GM23248 (cell line): ENCODE data around the gene RASSF9. TPM values are rescaled to one million over a fixed set of nuclear protein-coding genes. Genes with fewer than 3 reads are reported as not detected.

Source experiments
- DNase-seq: peaks from one replicate; pipeline ENCODE4 v3.0.0-alpha.2; 2015
- H2AFZ ChIP-seq: fragments of 200-600 bp; sonication (generic); 2 replicates; pipeline ENCODE4 v1.6.1; 2016; ENCODE audit warnings: antibody characterized with exemption
- H3F3A ChIP-seq: fragments of 200-600 bp; sonication (generic); 2 replicates; pipeline ENCODE4 v1.6.1; 2016; ENCODE audit warnings: mild to moderate bottlenecking, antibody characterized with exemption, mixed run types; ENCODE audit not compliant: insufficient read depth
- H3K27ac ChIP-seq: fragments of 200-600 bp; sonication (generic); 2 replicates; pipeline ENCODE4 v1.5.1; 2016; ENCODE audit warnings: mild to moderate bottlenecking
- H3K27me3 ChIP-seq: fragments of 200-600 bp; sonication (generic); replicated peaks from 2 replicates; pipeline ENCODE4 v1.6.1; 2016; ENCODE audit warnings: mild to moderate bottlenecking; ENCODE audit not compliant: insufficient read depth
- H3K36me3 ChIP-seq: fragments of 200-600 bp; sonication (generic); 2 replicates; pipeline ENCODE4 v1.6.1; 2016; ENCODE audit warnings: low read depth, mild to moderate bottlenecking
- H3K4me1 ChIP-seq: fragments of 200-600 bp; sonication (generic); 2 replicates; pipeline ENCODE4 v1.6.1; 2016; ENCODE audit warnings: mild to moderate bottlenecking; ENCODE audit not compliant: insufficient read depth
- H3K4me2 ChIP-seq: fragments of 200-600 bp; sonication (generic); one replicate; pipeline ENCODE4 v1.6.1; 2016; ENCODE audit warnings: mild to moderate bottlenecking; ENCODE audit not compliant: unreplicated experiment
- H3K4me3 ChIP-seq: fragments of 200-600 bp; sonication (generic); 2 replicates; pipeline ENCODE4 v1.5.1; 2016; ENCODE audit warnings: mild to moderate bottlenecking
- H3K79me2 ChIP-seq: fragments of 200-600 bp; sonication (generic); 2 replicates; pipeline ENCODE4 v1.6.1; 2016; ENCODE audit warnings: mild to moderate bottlenecking; ENCODE audit not compliant: insufficient read depth
- H3K9ac ChIP-seq: fragments of 200-600 bp; sonication (generic); 2 replicates; pipeline ENCODE4 v1.6.1; 2016; ENCODE audit warnings: mild to moderate bottlenecking
- H3K9me2 ChIP-seq: fragments of 200-600 bp; sonication (generic); 2 replicates; pipeline ENCODE4 v1.6.1; 2016; ENCODE audit warnings: mixed run types, mild to moderate bottlenecking, moderate library complexity; ENCODE audit not compliant: insufficient read depth
- H3K9me3 ChIP-seq: fragments of 200-600 bp; sonication (generic); one replicate; pipeline ENCODE4 v1.6.1; 2017; ENCODE audit warnings: low read depth
- H4K20me1 ChIP-seq: fragments of 200-600 bp; sonication (generic); 2 replicates; pipeline ENCODE4 v1.6.0; 2016; ENCODE audit not compliant: insufficient read depth
- EZH2 ChIP-seq: fragments of 200-600 bp; sonication (generic); IDR thresholded peaks from 2 replicates; pipeline ENCODE4 v1.6.1; 2018; ENCODE audit warnings: antibody characterized with exemption, mild to moderate bottlenecking; ENCODE audit not compliant: insufficient read depth, poor library complexity, severe bottlenecking
- EZH2phosphoT487 ChIP-seq: fragments of 200-600 bp; sonication (generic); IDR thresholded peaks from 2 replicates; pipeline ENCODE4 v1.6.1; 2018; ENCODE audit warnings: antibody characterized with exemption, moderate library complexity, mild to moderate bottlenecking, low read depth; ENCODE audit not compliant: insufficient read depth
- WGBS, 2 experiments: methylation state at CpG; one replicate each; pipeline ENCODE4 v1.1.6; 2015 to 2017; ENCODE audit warnings: low lambda C conversion rate in 2 of 2, low coverage in 1 of 2; ENCODE audit errors: missing lambda C conversion rate in 2 of 2; 5-methylcytosine and 5-hydroxymethylcytosine counted together
- in situ Hi-C: fragments of 300-500 bp; cut with MboI; formaldehyde crosslinking; loops from 2 replicates; pipeline ENCODE4 v1.15.0; 2020
- polyA plus RNA-seq: library from polyadenylated mRNA; unstranded; fragments of >200 nt; fragmentation: Nextera tagmentation; extraction: Ambion mirVana; gene quantifications from 2 replicates; pipeline ENCODE4 v1.2.1, GENCODE V29; 2016
- total RNA-seq: library from RNA; depleted of rRNA; stranded (reverse); fragments of >200 nt; shearing (Covaris generic); gene quantifications from 2 replicates; pipeline ENCODE4 v1.2.3, GENCODE V29; 2014

The RASSF9 gene
- total and polyA plus RNA-seq, 2 experiments from 2014 or later: 0.86 to 1.5 TPM

GRCh38 chr12:85804663-85805062, 31.5 kb downstream of the RASSF9 start:
- Histone ChIP-seq H3K36me3 (no peaks in the 10 kb centered on the region), H3F3A (peaks cover 24% of the 10 kb centered on the region), H3K4me1 (peaks cover 38% of the 10 kb centered on the region), H3K27me3 (no peaks in the 10 kb centered on the region), H3K9ac (peak overlapping the region; percentile 40; the same call in 1 of the 2 replicates), H3K79me2 (no peaks in the 10 kb centered on the region), H4K20me1 (no peaks in the 10 kb centered on the region), H3K4me2 (peak overlapping the region; percentile 84), H3K27ac (peak overlapping the region; percentile 50), H2AFZ (peak overlapping the region; percentile 50), H3K9me2 (no peaks in the 10 kb centered on the region), H3K9me3 (no peaks in the 10 kb centered on the region), H3K4me3 (peak overlapping the region; percentile 61)
- TF ChIP-seq EZH2phosphoT487 (no peak), EZH2 (no peak)
- in situ Hi-C loops: no loop called here
- peak; percentile 76 for DNase-seq
- WGBS, 2 experiments: 7 to 8% methylated on average over 3 of the region's 3 CpGs

GRCh38 chr12:85803923-85804322, 32.3 kb downstream of the RASSF9 start:
- TF ChIP-seq EZH2 (no peak), EZH2phosphoT487 (no peak)
- Histone ChIP-seq H4K20me1 (no peaks in the 10 kb centered on the region), H3K9ac (no peak overlapping the region), H3K9me3 (no peaks in the 10 kb centered on the region), H3K27ac (peak overlapping the region; percentile 50; the same call in 1 of the 2 replicates), H3K27me3 (no peaks in the 10 kb centered on the region), H3K9me2 (no peaks in the 10 kb centered on the region), H3F3A (peaks cover 24% of the 10 kb centered on the region), H3K79me2 (no peaks in the 10 kb centered on the region), H3K4me2 (no peak overlapping the region), H3K36me3 (no peaks in the 10 kb centered on the region), H3K4me1 (peaks cover 38% of the 10 kb centered on the region), H2AFZ (peak overlapping the region; percentile 54; the same call in 1 of the 2 replicates), H3K4me3 (no peak overlapping the region)
- in situ Hi-C loops: no loop called here
- no peak for DNase-seq
- 80% methylated on average over 2 of the region's 2 CpGs for WGBS, 2 experiments

GRCh38 chr12:85803231-85803630, 33.0 kb downstream of the RASSF9 start:
- H3K9me3 ChIP-seq: no peaks in the 10 kb centered on the region
- H3K27me3 ChIP-seq: no peaks in the 10 kb centered on the region
- peak overlapping the region; percentile 55 for H3K4me2 ChIP-seq
- peaks cover 24% of the 10 kb centered on the region for H3F3A ChIP-seq
- peak; percentile 41 for DNase-seq
- no peak for TF ChIP-seq EZH2
- no peak for TF ChIP-seq EZH2phosphoT487
- in situ Hi-C loops: no loop called here
- H3K4me1 ChIP-seq: peaks cover 38% of the 10 kb centered on the region
- H4K20me1 ChIP-seq: no peaks in the 10 kb centered on the region
- H2AFZ ChIP-seq: peak overlapping the region; percentile 54
- 21 to 36% methylated on average over 1 of the region's 1 CpG for WGBS, 2 experiments
- peak overlapping the region; percentile 20 for H3K4me3 ChIP-seq
- H3K36me3 ChIP-seq: no peaks in the 10 kb centered on the region
- H3K79me2 ChIP-seq: no peaks in the 10 kb centered on the region
- H3K27ac ChIP-seq: peak overlapping the region; percentile 14; the same call in 1 of the 2 replicates
- no peaks in the 10 kb centered on the region for H3K9me2 ChIP-seq
- H3K9ac ChIP-seq: peak overlapping the region; percentile 23

DNA sequence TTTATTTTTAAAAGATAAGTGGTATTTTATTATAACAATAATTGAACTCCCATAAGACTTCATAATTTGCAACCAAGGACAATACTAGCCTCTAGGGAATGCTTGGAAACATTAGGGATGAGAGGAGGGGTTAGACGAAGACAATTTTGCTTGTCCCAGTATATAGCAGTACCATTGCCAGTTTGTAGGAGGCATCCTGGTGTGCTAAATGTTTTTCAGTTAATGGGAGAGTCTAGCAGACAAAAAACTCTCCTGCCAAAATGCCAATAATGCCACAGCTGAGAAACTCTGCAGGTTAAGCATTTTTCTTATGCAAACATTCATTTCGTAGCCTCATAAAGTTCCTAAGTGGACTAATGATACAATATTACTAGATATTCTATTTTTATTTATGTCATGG, 38.1 kb downstream of the RASSF9 start:
- Histone ChIP-seq H4K20me1 (no peaks in the 10 kb centered on the region), H3K9ac (no peak overlapping the region), H3F3A (peaks cover 14% of the 10 kb centered on the region), H3K79me2 (no peaks in the 10 kb centered on the region), H3K27ac (no peak overlapping the region), H3K9me3 (no peaks in the 10 kb centered on the region), H3K4me1 (peaks cover 19% of the 10 kb centered on the region), H2AFZ (no peak overlapping the region), H3K27me3 (no peaks in the 10 kb centered on the region), H3K4me3 (no peak overlapping the region), H3K36me3 (no peaks in the 10 kb centered on the region), H3K4me2 (no peak overlapping the region), H3K9me2 (no peaks in the 10 kb centered on the region)
- TF ChIP-seq EZH2phosphoT487 (no peak), EZH2 (no peak)
- in situ Hi-C loops: no loop called here
- WGBS, 2 experiments: 82 to 91% methylated on average over 2 of the region's 2 CpGs
- DNase-seq: no peak

DNA sequence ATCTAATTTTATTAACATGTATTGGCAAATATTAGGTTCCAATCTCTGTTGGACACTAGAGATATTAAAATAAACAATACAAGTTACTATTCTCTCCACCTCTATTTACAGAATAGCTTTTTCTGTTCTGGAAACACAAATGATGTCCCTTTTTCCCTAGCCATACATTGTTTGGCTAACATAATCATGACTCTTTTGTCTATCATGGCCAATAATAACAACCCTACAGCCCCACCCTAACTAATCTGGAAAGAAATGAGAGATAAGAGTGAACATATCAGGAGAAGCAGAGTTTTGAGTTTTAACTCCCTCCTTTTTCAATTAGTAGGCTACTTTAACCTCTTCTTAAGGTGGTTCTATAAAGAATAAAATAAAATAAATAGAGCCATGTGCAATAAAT, 40.2 kb downstream of the RASSF9 start:
- H3F3A ChIP-seq: peaks cover 14% of the 10 kb centered on the region
- no peak for DNase-seq
- no peak overlapping the region for H3K9ac ChIP-seq
- H3K4me1 ChIP-seq: peaks cover 12% of the 10 kb centered on the region
- H4K20me1 ChIP-seq: no peaks in the 10 kb centered on the region
- no peak overlapping the region for H2AFZ ChIP-seq
- no peak overlapping the region for H3K4me3 ChIP-seq
- no peaks in the 10 kb centered on the region for H3K27me3 ChIP-seq
- H3K9me3 ChIP-seq: no peaks in the 10 kb centered on the region
- H3K27ac ChIP-seq: no peak overlapping the region
- in situ Hi-C loops: no loop called here
- H3K9me2 ChIP-seq: no peaks in the 10 kb centered on the region
- TF ChIP-seq EZH2phosphoT487: no peak
- no peak for TF ChIP-seq EZH2
- H3K4me2 ChIP-seq: no peak overlapping the region
- H3K79me2 ChIP-seq: no peaks in the 10 kb centered on the region
- H3K36me3 ChIP-seq: no peaks in the 10 kb centered on the region
